ENCODE measurements around the gene PDX1. TPM values are rescaled to one million over a fixed set of nuclear protein-coding genes. Genes with fewer than 3 reads are reported as not detected.

Gene PDX1
- total RNA-seq, 1 donor from 2014 or later = not detected

GRCh38 chr13:27953676-27954405, 34.0 kb downstream of the PDX1 start:
- FAIRE-seq = no peak
- DNase-seq (ENCODE audit: low read depth) = peak; percentile 20
- Histone ChIP-seq H3K4me3 (ENCODE audit: low read depth, low read length) (peak overlapping the region; percentile 39), H3K36me3 (ENCODE audit: control insufficient read depth, insufficient read depth, low read length) (no peaks in the 10 kb centered on the region), H3K27me3 (ENCODE audit: control insufficient read depth, insufficient read depth, low read length) (peaks cover 24% of the 10 kb centered on the region)
- peak; percentile 84 for TF ChIP-seq CTCF (IDR thresholded peaks at IDR 0.05; ENCODE audit: insufficient read depth, low read length, severe bottlenecking)

GRCh38 chr13:27954406-27954851, 34.6 kb downstream of the PDX1 start:
- H3K36me3 ChIP-seq (ENCODE audit: control insufficient read depth, insufficient read depth, low read length) = no peaks in the 10 kb centered on the region
- peak overlapping the region; percentile 39 for H3K4me3 ChIP-seq (ENCODE audit: low read depth, low read length)
- peaks cover 27% of the 10 kb centered on the region for H3K27me3 ChIP-seq (ENCODE audit: control insufficient read depth, insufficient read depth, low read length)
- no peak for TF ChIP-seq CTCF (IDR thresholded peaks at IDR 0.05; ENCODE audit: insufficient read depth, low read length, severe bottlenecking)
- FAIRE-seq = no peak
- no peak for DNase-seq (ENCODE audit: low read depth)

GRCh38 chr13:27955014-27955591, 35.3 kb downstream of the PDX1 start:
- H3K4me3 ChIP-seq (ENCODE audit: low read depth, low read length) = no peak overlapping the region
- peaks cover 31% of the 10 kb centered on the region for H3K27me3 ChIP-seq (ENCODE audit: control insufficient read depth, insufficient read depth, low read length)
- DNase-seq (ENCODE audit: low read depth) (no peak), FAIRE-seq (no peak)
- H3K36me3 ChIP-seq (ENCODE audit: control insufficient read depth, insufficient read depth, low read length) = no peaks in the 10 kb centered on the region
- no peak for TF ChIP-seq CTCF (IDR thresholded peaks at IDR 0.05; ENCODE audit: insufficient read depth, low read length, severe bottlenecking)

DNA sequence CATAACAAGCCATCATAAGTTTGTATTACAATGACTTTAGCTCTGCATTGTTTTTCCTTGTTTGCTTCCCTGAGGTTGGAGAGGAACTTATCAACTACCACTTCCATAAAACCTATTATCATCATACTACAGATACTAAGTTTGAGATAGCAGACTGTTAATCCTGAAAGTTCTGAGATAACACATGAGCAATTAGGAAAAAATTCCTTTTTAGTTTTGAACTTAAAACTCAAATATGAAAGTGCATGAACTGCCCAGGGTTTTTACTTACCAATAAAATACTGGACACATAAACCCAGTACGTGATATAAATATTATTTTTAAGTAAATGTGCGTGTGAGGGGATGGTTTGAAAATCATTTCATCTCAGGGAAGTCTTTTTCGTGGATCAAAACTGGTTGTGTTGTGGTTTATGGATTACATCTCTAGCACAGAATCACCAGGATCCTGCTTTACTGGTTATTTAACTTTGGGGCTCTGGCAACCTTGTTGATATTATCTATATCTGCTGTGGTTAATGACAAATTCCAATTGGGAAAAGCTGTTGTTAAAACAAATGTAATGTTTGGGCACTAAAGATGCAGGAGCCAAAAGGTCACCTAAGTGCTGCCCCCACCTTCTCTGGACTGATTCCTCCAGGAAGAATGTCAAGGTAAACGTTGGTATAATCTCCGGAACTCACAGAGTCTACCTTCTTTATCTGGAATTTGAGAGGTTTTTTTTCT, 36.9 kb downstream of the PDX1 start:
- TF ChIP-seq CTCF (IDR thresholded peaks at IDR 0.05; ENCODE audit: insufficient read depth, low read length, severe bottlenecking) = no peak
- H3K4me3 ChIP-seq (ENCODE audit: low read depth, low read length) = no peak overlapping the region
- no peak for DNase-seq (ENCODE audit: low read depth)
- H3K36me3 ChIP-seq (ENCODE audit: control insufficient read depth, insufficient read depth, low read length) = no peaks in the 10 kb centered on the region
- FAIRE-seq = no peak
- H3K27me3 ChIP-seq (ENCODE audit: control insufficient read depth, insufficient read depth, low read length) = peaks cover 43% of the 10 kb centered on the region

- FAIRE-seq = no peak
- DNase-seq (ENCODE audit: low read depth) = no peak
- no peak for TF ChIP-seq CTCF (IDR thresholded peaks at IDR 0.05; ENCODE audit: insufficient read depth, low read length, severe bottlenecking)
- Histone ChIP-seq H3K27me3 (ENCODE audit: control insufficient read depth, insufficient read depth, low read length) (peaks cover 38% of the 10 kb centered on the region), H3K36me3 (ENCODE audit: control insufficient read depth, insufficient read depth, low read length) (no peaks in the 10 kb centered on the region), H3K4me3 (ENCODE audit: low read depth, low read length) (no peak overlapping the region)
Observed at GRCh38 chr13:27959976-27960361, 40.2 kb downstream of the PDX1 start.

Data from bronchial epithelial cell (primary cell).